H9 (cell line): ENCODE data around the gene APOBEC4. TPM values are rescaled to one million over a fixed set of nuclear protein-coding genes. Genes with fewer than 3 reads are reported as not detected.

Experiments
- DNase-seq: peaks from one replicate; pipeline ENCODE4 v3.0.0-alpha.2; 2017
- H2AFZ ChIP-seq: one replicate; pipeline ENCODE4 v1.6.1; 2013; ENCODE audit warnings: mild to moderate bottlenecking, low read length, control low read depth, moderate library complexity
- H2AK5ac ChIP-seq: 2 replicates; pipeline ENCODE4 v1.6.1; 2013; ENCODE audit warnings: low read length, control low read depth, mixed read lengths; ENCODE audit not compliant: insufficient read length
- H2BK120ac ChIP-seq: one replicate; pipeline ENCODE4 v1.6.1; 2013; ENCODE audit warnings: low read depth, mild to moderate bottlenecking, low read length, control low read depth, inconsistent platforms; ENCODE audit not compliant: poor library complexity, severe bottlenecking
- H2BK12ac ChIP-seq: 2 replicates; pipeline ENCODE4 v1.6.1; 2013; ENCODE audit warnings: low read length, control low read depth, mixed read lengths, low read depth; ENCODE audit not compliant: insufficient read length
- H2BK15ac ChIP-seq: 2 replicates; pipeline ENCODE4 v1.6.1; 2013; ENCODE audit warnings: low read depth, low read length, control low read depth
- H2BK20ac ChIP-seq: one replicate; pipeline ENCODE4 v1.6.1; 2013; ENCODE audit warnings: low read depth, mild to moderate bottlenecking, low read length, control low read depth, inconsistent platforms; ENCODE audit not compliant: poor library complexity, severe bottlenecking
- H2BK5ac ChIP-seq: 2 replicates; pipeline ENCODE4 v1.6.1; 2013; ENCODE audit warnings: low read length, control low read depth, mixed read lengths; ENCODE audit not compliant: insufficient read length
- H3K14ac ChIP-seq: 2 replicates; pipeline ENCODE4 v1.6.1; 2013; ENCODE audit warnings: low read length, control low read depth; ENCODE audit not compliant: insufficient read depth
- H3K18ac ChIP-seq: 2 replicates; pipeline ENCODE4 v1.6.1; 2013; ENCODE audit warnings: low read depth, mild to moderate bottlenecking, mixed read lengths, low read length, control low read depth; ENCODE audit not compliant: insufficient read length
- H3K23ac ChIP-seq: 2 replicates; pipeline ENCODE4 v1.6.1; 2013; ENCODE audit warnings: low read length, control low read depth, mixed read lengths, low read depth; ENCODE audit not compliant: insufficient read length
- H3K23me2 ChIP-seq: 2 replicates; pipeline ENCODE4 v1.6.1; 2013; ENCODE audit warnings: low read depth, mild to moderate bottlenecking, mixed read lengths, low read length, control low read depth; ENCODE audit not compliant: insufficient read length, poor library complexity, severe bottlenecking
- H3K27ac ChIP-seq: 2 replicates; pipeline ENCODE4 v1.5.1; 2013; ENCODE audit warnings: low read length, control low read depth, mixed read lengths, low read depth; ENCODE audit not compliant: insufficient read length
- H3K27me3 ChIP-seq: 2 replicates; pipeline ENCODE4 v1.6.1; 2013; ENCODE audit warnings: low read length, control low read depth, inconsistent platforms; ENCODE audit not compliant: insufficient read depth
- H3K4ac ChIP-seq: 2 replicates; pipeline ENCODE4 v1.6.1; 2013; ENCODE audit warnings: low read depth, mild to moderate bottlenecking, control low read depth, inconsistent platforms, low read length, moderate library complexity
- H3K4me1 ChIP-seq: 2 replicates; pipeline ENCODE4 v1.6.1; 2013; ENCODE audit warnings: low read length, control low read depth, inconsistent platforms; ENCODE audit not compliant: insufficient read depth
- H3K4me2 ChIP-seq: 2 replicates; pipeline ENCODE4 v1.6.1; 2013; ENCODE audit warnings: low read length, control low read depth, mixed read lengths; ENCODE audit not compliant: insufficient read length, insufficient read depth
- H3K56ac ChIP-seq: 2 replicates; pipeline ENCODE4 v1.6.1; 2013; ENCODE audit warnings: low read depth, mild to moderate bottlenecking, mixed read lengths, low read length, control low read depth; ENCODE audit not compliant: insufficient read length
- H3K79me1 ChIP-seq: 2 replicates; pipeline ENCODE4 v1.6.1; 2013; ENCODE audit warnings: low read depth, mild to moderate bottlenecking, moderate library complexity, low read length, control low read depth, inconsistent platforms; ENCODE audit not compliant: insufficient read depth, poor library complexity, severe bottlenecking
- H3K79me2 ChIP-seq: 2 replicates; pipeline ENCODE4 v1.6.1; 2013; ENCODE audit warnings: low read length, control low read depth, inconsistent platforms; ENCODE audit not compliant: insufficient read depth
- H3K9ac ChIP-seq: 2 replicates; pipeline ENCODE4 v1.6.1; 2013; ENCODE audit warnings: low read length, control low read depth, mixed read lengths; ENCODE audit not compliant: insufficient read length; ENCODE audit errors: extremely low read depth
- H3K9me3 ChIP-seq: one replicate; pipeline ENCODE4 v1.6.1; 2013; ENCODE audit warnings: low read depth, low read length, inconsistent platforms; ENCODE audit not compliant: control insufficient read depth
- H3T11ph ChIP-seq: one replicate; pipeline ENCODE4 v1.6.1; 2013; ENCODE audit warnings: mild to moderate bottlenecking, low read length, control low read depth, inconsistent platforms
- H4K20me1 ChIP-seq: one replicate; pipeline ENCODE4 v1.6.1; 2013; ENCODE audit not compliant: control insufficient read depth, insufficient read length, insufficient read depth
- H4K5ac ChIP-seq: 2 replicates; pipeline ENCODE4 v1.6.1; 2013; ENCODE audit warnings: low read depth, mild to moderate bottlenecking, mixed read lengths, low read length, control low read depth; ENCODE audit not compliant: insufficient read length
- H4K8ac ChIP-seq: replicated peaks from 2 replicates; pipeline ENCODE4 v1.6.1; 2013; ENCODE audit warnings: low read length, control low read depth, mixed read lengths, low read depth; ENCODE audit not compliant: insufficient read length
- H4K91ac ChIP-seq: 2 replicates; pipeline ENCODE4 v1.6.1; 2013; ENCODE audit warnings: low read depth, mild to moderate bottlenecking, moderate library complexity, mixed read lengths, low read length, control low read depth; ENCODE audit not compliant: insufficient read length
- H3K27ac Mint-ChIP-seq, 3 experiments: 2 replicates in 2 of 3; 3 replicates in 1 of 3; pipeline ENCODE4 v1.8.0; 2020 to 2021; ENCODE audit warnings: mixed read lengths in 3 of 3, mild to moderate bottlenecking in 1 of 3, moderate library complexity in 1 of 3
- H3K27me3 Mint-ChIP-seq: 2 replicates; pipeline ENCODE4 v1.8.0; 2021; ENCODE audit warnings: low read depth, mild to moderate bottlenecking, moderate library complexity, mixed read lengths
- H3K36me3 Mint-ChIP-seq, 3 experiments: 2 replicates in 2 of 3; 3 replicates in 1 of 3; pipeline ENCODE4 v1.8.0; 2020 to 2021; ENCODE audit warnings: low read depth in 3 of 3, mixed read lengths in 3 of 3; ENCODE audit not compliant: insufficient read depth in 1 of 3
- H3K4me1 Mint-ChIP-seq, 2 experiments: 2 replicates each; pipeline ENCODE4 v1.8.0; 2020; ENCODE audit warnings: mixed read lengths in 2 of 2
- H3K4me3 Mint-ChIP-seq, 2 experiments: 2 replicates in 1 of 2; 3 replicates in 1 of 2; pipeline ENCODE4 v1.8.0; 2020 to 2021; ENCODE audit warnings: mild to moderate bottlenecking in 2 of 2, mixed read lengths in 2 of 2, moderate library complexity in 1 of 2
- H3K9me3 Mint-ChIP-seq, 2 experiments: 2 replicates in 1 of 2; 3 replicates in 1 of 2; pipeline ENCODE4 v1.8.0; 2020; ENCODE audit warnings: mild to moderate bottlenecking in 2 of 2, mixed read lengths in 2 of 2, moderate library complexity in 1 of 2
- WGBS: extraction: QIAGEN DNeasy Blood & Tissue Kit; methylation state at CpG from one replicate; pipeline ENCODE4 v1.1.7; 2013; ENCODE audit warnings: missing lambda C conversion rate, low lambda C conversion rate, mixed read lengths; ENCODE audit not compliant: insufficient read length; ENCODE audit errors: extremely low coverage; 5-methylcytosine and 5-hydroxymethylcytosine counted together
- total RNA-seq: library from RNA; stranded (reverse); gene quantifications from 2 replicates; pipeline ENCODE4 v1.2.1, GENCODE V29; 2021
- TF ChIP-seq, protein P1 (sequence below): fragments of 200-600 bp; sonication (generic); conservative IDR thresholded peaks from 3 replicates; pipeline ENCODE4 v1.8.0; 2021; ENCODE audit warnings: antibody characterized with exemption, mild to moderate bottlenecking

Gene APOBEC4
- total RNA-seq, 1 experiment from 2014 or later, result not detected

- Histone ChIP-seq H3T11ph (no peak overlapping the region), H3K4me2 (no peak overlapping the region), H3K23ac (no peak overlapping the region), H4K20me1 (no peaks in the 10 kb centered on the region), H3K9me3 (no peaks in the 10 kb centered on the region), H3K9ac (no peak overlapping the region), H2BK5ac (no peak overlapping the region), H4K5ac (no peak overlapping the region), H3K27ac (no peak overlapping the region), H2AFZ (no peak overlapping the region), H2BK120ac (no peak overlapping the region), H3K79me2 (no peaks in the 10 kb centered on the region), H3K18ac (no peak overlapping the region), H4K91ac (no peak overlapping the region), H2AK5ac (no peak overlapping the region), H3K4me1 (no peaks in the 10 kb centered on the region), H3K79me1 (no peaks in the 10 kb centered on the region), H4K8ac (no peak overlapping the region), H3K23me2 (no peaks in the 10 kb centered on the region), H3K56ac (no peak overlapping the region), H2BK15ac (no peak overlapping the region), H3K27me3 (no peaks in the 10 kb centered on the region), H2BK20ac (no peak overlapping the region), H3K4ac (no peak overlapping the region), H3K14ac (no peak overlapping the region), H2BK12ac (no peak overlapping the region)
- peaks cover 6 to 7% of the 10 kb centered on the region in 2 experiments for H3K4me1 Mint-ChIP-seq
- peaks cover 0 to 4% of the 10 kb centered on the region in 2 experiments; a peak in 3 of 5 replicates for H3K9me3 Mint-ChIP-seq
- H3K27me3 Mint-ChIP-seq, result no peaks in the 10 kb centered on the region
- no peak overlapping the region for H3K4me3 Mint-ChIP-seq
- no peak overlapping the region for H3K27ac Mint-ChIP-seq
- TF ChIP-seq, protein P1, sequence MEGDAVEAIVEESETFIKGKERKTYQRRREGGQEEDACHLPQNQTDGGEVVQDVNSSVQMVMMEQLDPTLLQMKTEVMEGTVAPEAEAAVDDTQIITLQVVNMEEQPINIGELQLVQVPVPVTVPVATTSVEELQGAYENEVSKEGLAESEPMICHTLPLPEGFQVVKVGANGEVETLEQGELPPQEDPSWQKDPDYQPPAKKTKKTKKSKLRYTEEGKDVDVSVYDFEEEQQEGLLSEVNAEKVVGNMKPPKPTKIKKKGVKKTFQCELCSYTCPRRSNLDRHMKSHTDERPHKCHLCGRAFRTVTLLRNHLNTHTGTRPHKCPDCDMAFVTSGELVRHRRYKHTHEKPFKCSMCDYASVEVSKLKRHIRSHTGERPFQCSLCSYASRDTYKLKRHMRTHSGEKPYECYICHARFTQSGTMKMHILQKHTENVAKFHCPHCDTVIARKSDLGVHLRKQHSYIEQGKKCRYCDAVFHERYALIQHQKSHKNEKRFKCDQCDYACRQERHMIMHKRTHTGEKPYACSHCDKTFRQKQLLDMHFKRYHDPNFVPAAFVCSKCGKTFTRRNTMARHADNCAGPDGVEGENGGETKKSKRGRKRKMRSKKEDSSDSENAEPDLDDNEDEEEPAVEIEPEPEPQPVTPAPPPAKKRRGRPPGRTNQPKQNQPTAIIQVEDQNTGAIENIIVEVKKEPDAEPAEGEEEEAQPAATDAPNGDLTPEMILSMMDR, result peak; percentile 91
- WGBS, result no CpG with 5 or more reads among the region's 4 CpGs
- H3K36me3 Mint-ChIP-seq, result peaks cover 0 to 4% (median 0%) of the 10 kb centered on the region in 3 experiments; a peak in 2 of 7 replicates
- DNase-seq, result peak; percentile 78
Measured at GRCh38 chr1:183655562-183656075, 2.5 kb upstream of the APOBEC4 start.
